Type B pancreatic cell (in vitro differentiated cells): Measurements from ENCODE around the gene ALDOA. TPM values are rescaled to one million over a fixed set of nuclear protein-coding genes. Genes with fewer than 3 reads are reported as not detected.

ENCODE experiments used
- DNase-seq: peaks from one replicate; pipeline ENCODE4 v3.0.0; 2021; ENCODE audit warnings: mixed read lengths; ENCODE audit not compliant: unreplicated experiment; ENCODE audit errors: extremely low spot score
- H3K27ac Mint-ChIP-seq: 2 replicates; pipeline ENCODE4 v1.8.0; 2021; ENCODE audit warnings: mild to moderate bottlenecking, mixed read lengths
- H3K27me3 Mint-ChIP-seq: 2 replicates; pipeline ENCODE4 v1.8.0; 2021; ENCODE audit warnings: mixed read lengths
- H3K36me3 Mint-ChIP-seq: 2 replicates; pipeline ENCODE4 v1.8.0; 2021; ENCODE audit warnings: mixed read lengths
- H3K4me1 Mint-ChIP-seq: one replicate; pipeline ENCODE4 v1.8.0; 2021; ENCODE audit warnings: mixed read lengths; ENCODE audit not compliant: unreplicated experiment
- H3K4me3 Mint-ChIP-seq: 2 replicates; pipeline ENCODE4 v1.8.0; 2021; ENCODE audit warnings: mild to moderate bottlenecking, mixed read lengths
- H3K9me3 Mint-ChIP-seq: 2 replicates; pipeline ENCODE4 v1.8.0; 2021; ENCODE audit warnings: mixed read lengths
- CTCF ChIP-seq: fragments of 200-600 bp; sonication (generic); conservative IDR thresholded peaks from 2 replicates; pipeline ENCODE4 v1.5.0; 2021; ENCODE audit warnings: antibody characterized with exemption, mild to moderate bottlenecking
- total RNA-seq: library from RNA; stranded (reverse); gene quantifications from 2 replicates; pipeline ENCODE4 v1.2.1, GENCODE V29; 2021; ENCODE audit warnings: low replicate concordance

ALDOA gene
- total RNA-seq, 1 donor from 2014 or later, result 620 TPM

- H3K4me3 Mint-ChIP-seq, result no peak overlapping the region
These were observed 37.7 kb upstream of the ALDOA start for GRCh38 chr16:30027588-30028437.

GRCh38 chr16:30028438-30029076, 37.0 kb upstream of the ALDOA start:
- no peak for TF ChIP-seq CTCF
- Mint-ChIP-seq H3K27ac (no peak overlapping the region), H3K4me1 (peaks cover 5% of the 10 kb centered on the region), H3K9me3 (no peaks in the 10 kb centered on the region), H3K4me3 (no peak overlapping the region), H3K36me3 (no peaks in the 10 kb centered on the region), H3K27me3 (peaks cover 66% of the 10 kb centered on the region)
- no peak for DNase-seq

More at GRCh38 chr16:30027588-30028437, 37.7 kb upstream of the ALDOA start:
- Mint-ChIP-seq H3K9me3 (no peaks in the 10 kb centered on the region), H3K27me3 (peaks cover 64% of the 10 kb centered on the region), H3K27ac (no peak overlapping the region), H3K36me3 (no peaks in the 10 kb centered on the region), H3K4me1 (peaks cover 5% of the 10 kb centered on the region)
- no peak for TF ChIP-seq CTCF
- DNase-seq, result no peak

GRCh38 chr16:30030011-30030685, 35.4 kb upstream of the ALDOA start:
- H3K4me1 Mint-ChIP-seq, result peaks cover 5% of the 10 kb centered on the region
- H3K27me3 Mint-ChIP-seq, result peaks cover 69% of the 10 kb centered on the region
- no peak overlapping the region for H3K27ac Mint-ChIP-seq

GRCh38 chr16:30030841-30031413, 34.6 kb upstream of the ALDOA start, which contains the start of gene TLCD3B:
Gene TLCD3B (minus strand): TSS chr16:30031271. CDS start chr16:30030527, 744 bp downstream.
- Mint-ChIP-seq H3K27me3 (peaks cover 70% of the 10 kb centered on the region), H3K4me3 (peak within 1 kb of the TSS; percentile 79), H3K9me3 (no peaks in the 10 kb centered on the region), H3K27ac (no peak within 1 kb of the TSS), H3K36me3 (no peaks in the 10 kb centered on the region), H3K4me1 (peaks cover 5% of the 10 kb centered on the region)
- TF ChIP-seq CTCF, result no peak
- DNase-seq, result no peak

More at GRCh38 chr16:30030011-30030685, 35.4 kb upstream of the ALDOA start:
- TF ChIP-seq CTCF, result no peak
- no peak for DNase-seq
- Mint-ChIP-seq H3K36me3 (no peaks in the 10 kb centered on the region), H3K4me3 (peak overlapping the region; percentile 60), H3K9me3 (no peaks in the 10 kb centered on the region)

GRCh38 chr16:30031477-30031918, 34.1 kb upstream of the ALDOA start:
- TF ChIP-seq CTCF, result no peak
- Mint-ChIP-seq H3K27ac (no peak overlapping the region), H3K4me3 (no peak overlapping the region), H3K4me1 (peaks cover 5% of the 10 kb centered on the region), H3K36me3 (no peaks in the 10 kb centered on the region), H3K9me3 (no peaks in the 10 kb centered on the region), H3K27me3 (peaks cover 74% of the 10 kb centered on the region)
- DNase-seq, result no peak
